ENCODE results near the gene REG4. TPM values are rescaled to one million over a fixed set of nuclear protein-coding genes. Genes with fewer than 3 reads are reported as not detected.
"Not testable (repeated sequence)": the region's sequence is repeated elsewhere in the genome, so short reads cannot be mapped to it uniquely, and the experiment has no call there.

Gene REG4
- total and polyA plus RNA-seq, 3 donors from 2014 or later: 0.16 to 6.3 (median 1.9) TPM

- 79 to 82% methylated on average over 4 of the region's 4 CpGs for WGBS, 2 donors
- no peak for DNase-seq
- intact Hi-C loops (cut with DNase I; ENCODE audit: low total_unique reads): no loop called here
- no peaks in the 10 kb centered on the region for H3K9me3 ChIP-seq
- no peak overlapping the region for H3K27ac ChIP-seq
- no peaks in the 10 kb centered on the region for H3K27me3 ChIP-seq
- TF ChIP-seq CTCF (IDR thresholded peaks at IDR 0.05) (no peak), POLR2A (IDR thresholded peaks at IDR 0.05) (no peak)
- no peak overlapping the region for H3K4me3 ChIP-seq
- H3K4me1 ChIP-seq: no peaks in the 10 kb centered on the region
- no peaks in the 10 kb centered on the region for H3K36me3 ChIP-seq (ENCODE audit: low read depth, missing control alignments)
Measured at GRCh38 chr1:119829625-119830024, 18.4 kb upstream of the REG4 start.

- DNase-seq; H3K27ac ChIP-seq; H3K9me3 ChIP-seq; intact Hi-C loops (cut with DNase I; ENCODE audit: low total_unique reads); H3K36me3 ChIP-seq (ENCODE audit: low read depth, missing control alignments); H3K4me3 ChIP-seq; H3K4me1 ChIP-seq; H3K27me3 ChIP-seq: not testable (repeated sequence)
Measured at GRCh38 chr1:119829006-119829405, 17.7 kb upstream of the REG4 start.

GRCh38 chr1:119828266-119828665 is 17.0 kb upstream of the REG4 start:
- DNase-seq: no peak
- H3K9me3 ChIP-seq: no peaks in the 10 kb centered on the region
- no peak overlapping the region for H3K27ac ChIP-seq
- intact Hi-C loops (cut with DNase I; ENCODE audit: low total_unique reads): no loop called here
- H3K4me3 ChIP-seq: no peak overlapping the region
- H3K36me3 ChIP-seq (ENCODE audit: low read depth, missing control alignments): no peaks in the 10 kb centered on the region
- 90 to 93% methylated on average over 3 of the region's 3 CpGs for WGBS, 2 donors
- H3K27me3 ChIP-seq: no peaks in the 10 kb centered on the region
- no peaks in the 10 kb centered on the region for H3K4me1 ChIP-seq
- TF ChIP-seq CTCF (IDR thresholded peaks at IDR 0.05): no peak
- no peak for TF ChIP-seq POLR2A (IDR thresholded peaks at IDR 0.05)

GRCh38 chr1:119827010-119827409 is 15.8 kb upstream of the REG4 start:
- intact Hi-C loops (cut with DNase I; ENCODE audit: low total_unique reads): no loop called here
- no peak for DNase-seq
- H3K27ac ChIP-seq: no peak overlapping the region

GRCh38 chr1:119822406-119822805 is 11.1 kb upstream of the REG4 start:
- WGBS, 2 donors: 73 to 83% methylated on average over 1 to 3 of the region's 3 CpGs

More at GRCh38 chr1:119827010-119827409, 15.8 kb upstream of the REG4 start:
- Histone ChIP-seq H3K4me3 (no peak overlapping the region), H3K36me3 (ENCODE audit: low read depth, missing control alignments) (no peaks in the 10 kb centered on the region), H3K4me1 (no peaks in the 10 kb centered on the region), H3K9me3 (no peaks in the 10 kb centered on the region), H3K27me3 (no peaks in the 10 kb centered on the region)
- WGBS, 2 donors: 64 to 86% methylated on average over 1 of the region's 1 CpG
- TF ChIP-seq POLR2A (IDR thresholded peaks at IDR 0.05): no peak
- TF ChIP-seq CTCF (IDR thresholded peaks at IDR 0.05): peak in 2 of 3 experiments; percentile 14 to 20

More at GRCh38 chr1:119822406-119822805, 11.1 kb upstream of the REG4 start:
- H3K4me3 ChIP-seq: no peak overlapping the region
- H3K4me1 ChIP-seq: no peaks in the 10 kb centered on the region
- H3K36me3 ChIP-seq (ENCODE audit: low read depth, missing control alignments): no peaks in the 10 kb centered on the region
- H3K27ac ChIP-seq: no peak overlapping the region
- no peak for DNase-seq
- TF ChIP-seq POLR2A (IDR thresholded peaks at IDR 0.05): no peak
- TF ChIP-seq CTCF (IDR thresholded peaks at IDR 0.05): no peak
- intact Hi-C loops (cut with DNase I; ENCODE audit: low total_unique reads): no loop called here
- no peaks in the 10 kb centered on the region for H3K27me3 ChIP-seq
- no peaks in the 10 kb centered on the region for H3K9me3 ChIP-seq
